ENCODE data around the gene GRIN3B.

Gene GRIN3B

GRCh38 chr19:964116-964520, 36.1 kb upstream of the GRIN3B start:
- no peak for DNase-seq (ENCODE audit: low spot score)

- no peak for DNase-seq (ENCODE audit: low spot score)
Measured at GRCh38 chr19:964761-965694, 35.2 kb upstream of the GRIN3B start.

GRCh38 chr19:966485-967088, 33.6 kb upstream of the GRIN3B start:
- DNase-seq (ENCODE audit: low spot score): no peak

GRCh38 chr19:970695-971094, 29.5 kb upstream of the GRIN3B start:
- peak; percentile 27 for DNase-seq (ENCODE audit: low spot score)

- no peak for DNase-seq (ENCODE audit: low spot score)
Measured at GRCh38 chr19:971795-972194, 28.4 kb upstream of the GRIN3B start.

GRCh38 chr19:972281-972680, 27.9 kb upstream of the GRIN3B start:
- no peak for DNase-seq (ENCODE audit: low spot score)

- DNase-seq (ENCODE audit: low spot score): no peak
Measured at GRCh38 chr19:973726-974563, 26.3 kb upstream of the GRIN3B start.

- DNase-seq (ENCODE audit: low spot score): no peak
Measured at GRCh38 chr19:974564-975257, 25.5 kb upstream of the GRIN3B start.

GRCh38 chr19:976476-976875, 23.7 kb upstream of the GRIN3B start:
- no peak for DNase-seq (ENCODE audit: low spot score)

- no peak for DNase-seq (ENCODE audit: low spot score)
Measured at GRCh38 chr19:977058-977464, 23.2 kb upstream of the GRIN3B start.

- DNase-seq (ENCODE audit: low spot score): no peak
Measured at GRCh38 chr19:979318-979741, 20.9 kb upstream of the GRIN3B start.

- DNase-seq (ENCODE audit: low spot score): no peak
Measured at GRCh38 chr19:980133-980998, 19.9 kb upstream of the GRIN3B start.

- peak; percentile 78 for DNase-seq (ENCODE audit: low spot score)
Measured at GRCh38 chr19:982567-983170, 17.6 kb upstream of the GRIN3B start.

GRCh38 chr19:984165-984967, 15.9 kb upstream of the GRIN3B start, which contains the start of gene WDR18:
TSS of gene WDR18 (plus strand) at chr19:984345. CDS start at chr19:984354, 9 bp downstream.
- DNase-seq (ENCODE audit: low spot score): peak; percentile 93

- no peak for DNase-seq (ENCODE audit: low spot score)
Measured at GRCh38 chr19:986083-986482, 14.1 kb upstream of the GRIN3B start.

- DNase-seq (ENCODE audit: low spot score): no peak
Measured at GRCh38 chr19:988081-988480, 12.1 kb upstream of the GRIN3B start.

- no peak for DNase-seq (ENCODE audit: low spot score)
Measured at GRCh38 chr19:988510-988909, 11.7 kb upstream of the GRIN3B start.

GRCh38 chr19:989381-990081, 10.7 kb upstream of the GRIN3B start:
- DNase-seq (ENCODE audit: low spot score): no peak

- no peak for DNase-seq (ENCODE audit: low spot score)
Measured at GRCh38 chr19:990119-990571, 10.1 kb upstream of the GRIN3B start.

Data from hematopoietic multipotent progenitor cell treated with erythropoietin and hydrocortisone succinate and interleukin-3 and kit ligand, for 17 days (in vitro differentiated cells).